K562 (cell line): ENCODE results near the gene C10orf105. TPM values are rescaled to one million over a fixed set of nuclear protein-coding genes. Genes with fewer than 3 reads are reported as not detected.

ENCODE experiments used
- polyA plus RNA-seq, 8 experiments: library from polyadenylated mRNA; depleted of rRNA in 4 of 8; stranded (reverse) in 5 of 8; unstranded in 3 of 8; fragments of >200 nt; fragmentation: Nextera tagmentation in 2 of 8; fragmentation: Illumina TruSeq in 1 of 8; extraction: Ambion mirVana in 2 of 8; extraction: Trizol in 1 of 8; gene quantifications; 2 replicates each; pipeline versions ENCODE4 v1.2.1 to v1.2.3, GENCODE V29; 2011 to 2014; ENCODE audit warnings: inconsistent platforms in 1 of 8, missing spikeins in 1 of 8
- total RNA-seq, 7 experiments: library from RNA; depleted of rRNA in 6 of 7; stranded (reverse); fragments of >200 nt in 6 of 7; fragmentation: Illumina TruSeq in 2 of 7; extraction: Trizol in 2 of 7; gene quantifications; 2 replicates each; pipeline versions ENCODE4 v1.2.1 to v1.2.3, GENCODE V29; 2011 to 2021; ENCODE audit warnings: low replicate concordance in 1 of 7
- TF ChIP-seq, protein P1 (sequence below): fragments of 450-650 bp; IDR thresholded peaks from 2 replicates; pipeline ENCODE4 v1.6.1; 2018; ENCODE audit not compliant: partially characterized antibody
- TF ChIP-seq, protein P2 (sequence below): fragments of 250-450 bp; sonication (Bioruptor Pico); IDR thresholded peaks from 2 replicates; pipeline ENCODE4 v1.5.0; 2021; ENCODE audit warnings: mild to moderate bottlenecking, borderline replicate concordance

Gene C10orf105
- total and polyA plus RNA-seq, 9 of the 15 experiments (the other 6 are each of a cell fraction or from before 2014, with no cell fraction given), result 0.03 to 0.25 (median 0.04) TPM; not detected in 3

DNA sequence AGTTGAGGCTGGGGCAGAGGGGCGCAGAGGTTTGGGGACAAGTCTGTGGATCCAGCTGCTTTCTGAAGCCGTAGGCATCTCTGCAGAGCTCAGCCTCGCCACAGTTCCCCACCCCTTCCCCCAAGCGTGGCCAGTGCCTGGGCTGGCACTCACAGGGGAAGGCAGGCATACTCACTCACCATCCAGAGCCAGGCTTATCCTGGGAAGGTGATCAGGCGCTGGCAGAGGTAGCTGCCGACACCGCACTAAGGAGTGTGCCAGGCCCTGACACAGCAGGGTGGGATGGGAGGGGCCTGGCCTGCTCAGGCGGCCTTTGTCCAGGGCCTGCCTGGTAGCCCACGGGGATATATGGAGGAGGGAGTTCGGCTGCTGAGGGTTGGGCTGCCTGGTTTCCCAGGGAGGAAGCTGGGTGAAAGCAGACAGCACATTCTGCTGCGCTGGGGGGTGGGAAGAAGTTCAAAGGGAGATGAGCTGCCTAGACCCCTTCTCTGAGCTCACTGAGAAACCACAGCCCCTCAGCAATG lies 37.9 kb upstream of the C10orf105 start (continued):
- TF ChIP-seq, protein P1, sequence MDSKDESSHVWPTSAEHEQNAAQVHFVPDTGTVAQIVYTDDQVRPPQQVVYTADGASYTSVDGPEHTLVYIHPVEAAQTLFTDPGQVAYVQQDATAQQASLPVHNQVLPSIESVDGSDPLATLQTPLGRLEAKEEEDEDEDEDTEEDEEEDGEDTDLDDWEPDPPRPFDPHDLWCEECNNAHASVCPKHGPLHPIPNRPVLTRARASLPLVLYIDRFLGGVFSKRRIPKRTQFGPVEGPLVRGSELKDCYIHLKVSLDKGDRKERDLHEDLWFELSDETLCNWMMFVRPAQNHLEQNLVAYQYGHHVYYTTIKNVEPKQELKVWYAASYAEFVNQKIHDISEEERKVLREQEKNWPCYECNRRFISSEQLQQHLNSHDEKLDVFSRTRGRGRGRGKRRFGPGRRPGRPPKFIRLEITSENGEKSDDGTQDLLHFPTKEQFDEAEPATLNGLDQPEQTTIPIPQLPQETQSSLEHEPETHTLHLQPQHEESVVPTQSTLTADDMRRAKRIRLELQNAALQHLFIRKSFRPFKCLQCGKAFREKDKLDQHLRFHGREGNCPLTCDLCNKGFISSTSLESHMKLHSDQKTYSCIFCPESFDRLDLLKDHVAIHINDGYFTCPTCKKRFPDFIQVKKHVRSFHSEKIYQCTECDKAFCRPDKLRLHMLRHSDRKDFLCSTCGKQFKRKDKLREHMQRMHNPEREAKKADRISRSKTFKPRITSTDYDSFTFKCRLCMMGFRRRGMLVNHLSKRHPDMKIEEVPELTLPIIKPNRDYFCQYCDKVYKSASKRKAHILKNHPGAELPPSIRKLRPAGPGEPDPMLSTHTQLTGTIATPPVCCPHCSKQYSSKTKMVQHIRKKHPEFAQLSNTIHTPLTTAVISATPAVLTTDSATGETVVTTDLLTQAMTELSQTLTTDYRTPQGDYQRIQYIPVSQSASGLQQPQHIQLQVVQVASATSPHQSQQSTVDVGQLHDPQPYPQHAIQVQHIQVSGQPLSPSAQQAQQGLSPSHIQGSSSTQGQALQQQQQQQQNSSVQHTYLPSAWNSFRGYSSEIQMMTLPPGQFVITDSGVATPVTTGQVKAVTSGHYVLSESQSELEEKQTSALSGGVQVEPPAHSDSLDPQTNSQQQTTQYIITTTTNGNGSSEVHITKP, result no peak
- TF ChIP-seq, protein P2, sequence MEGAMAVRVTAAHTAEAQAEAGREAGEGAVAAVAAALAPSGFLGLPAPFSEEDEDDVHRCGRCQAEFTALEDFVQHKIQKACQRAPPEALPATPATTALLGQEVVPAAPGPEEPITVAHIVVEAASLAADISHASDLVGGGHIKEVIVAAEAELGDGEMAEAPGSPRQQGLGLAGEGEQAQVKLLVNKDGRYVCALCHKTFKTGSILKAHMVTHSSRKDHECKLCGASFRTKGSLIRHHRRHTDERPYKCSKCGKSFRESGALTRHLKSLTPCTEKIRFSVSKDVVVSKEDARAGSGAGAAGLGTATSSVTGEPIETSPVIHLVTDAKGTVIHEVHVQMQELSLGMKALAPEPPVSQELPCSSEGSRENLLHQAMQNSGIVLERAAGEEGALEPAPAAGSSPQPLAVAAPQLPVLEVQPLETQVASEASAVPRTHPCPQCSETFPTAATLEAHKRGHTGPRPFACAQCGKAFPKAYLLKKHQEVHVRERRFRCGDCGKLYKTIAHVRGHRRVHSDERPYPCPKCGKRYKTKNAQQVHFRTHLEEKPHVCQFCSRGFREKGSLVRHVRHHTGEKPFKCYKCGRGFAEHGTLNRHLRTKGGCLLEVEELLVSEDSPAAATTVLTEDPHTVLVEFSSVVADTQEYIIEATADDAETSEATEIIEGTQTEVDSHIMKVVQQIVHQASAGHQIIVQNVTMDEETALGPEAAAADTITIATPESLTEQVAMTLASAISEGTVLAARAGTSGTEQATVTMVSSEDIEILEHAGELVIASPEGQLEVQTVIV (CRISPR knock-in tag), result no peak
- TF ChIP-seq, all 486 proteins: peak for 0
